T1000 (cell line): ENCODE data around the gene RPLP2.
A peak's percentile ranks its signal among the peaks of the same experiment; 100 is the strongest.

Experiments used
- DNase-seq: peaks from one replicate; lab custom pipeline; 2025; ENCODE audit warnings: mixed read lengths; lab: John Stamatoyannopoulos, UW

RPLP2 gene

DNA sequence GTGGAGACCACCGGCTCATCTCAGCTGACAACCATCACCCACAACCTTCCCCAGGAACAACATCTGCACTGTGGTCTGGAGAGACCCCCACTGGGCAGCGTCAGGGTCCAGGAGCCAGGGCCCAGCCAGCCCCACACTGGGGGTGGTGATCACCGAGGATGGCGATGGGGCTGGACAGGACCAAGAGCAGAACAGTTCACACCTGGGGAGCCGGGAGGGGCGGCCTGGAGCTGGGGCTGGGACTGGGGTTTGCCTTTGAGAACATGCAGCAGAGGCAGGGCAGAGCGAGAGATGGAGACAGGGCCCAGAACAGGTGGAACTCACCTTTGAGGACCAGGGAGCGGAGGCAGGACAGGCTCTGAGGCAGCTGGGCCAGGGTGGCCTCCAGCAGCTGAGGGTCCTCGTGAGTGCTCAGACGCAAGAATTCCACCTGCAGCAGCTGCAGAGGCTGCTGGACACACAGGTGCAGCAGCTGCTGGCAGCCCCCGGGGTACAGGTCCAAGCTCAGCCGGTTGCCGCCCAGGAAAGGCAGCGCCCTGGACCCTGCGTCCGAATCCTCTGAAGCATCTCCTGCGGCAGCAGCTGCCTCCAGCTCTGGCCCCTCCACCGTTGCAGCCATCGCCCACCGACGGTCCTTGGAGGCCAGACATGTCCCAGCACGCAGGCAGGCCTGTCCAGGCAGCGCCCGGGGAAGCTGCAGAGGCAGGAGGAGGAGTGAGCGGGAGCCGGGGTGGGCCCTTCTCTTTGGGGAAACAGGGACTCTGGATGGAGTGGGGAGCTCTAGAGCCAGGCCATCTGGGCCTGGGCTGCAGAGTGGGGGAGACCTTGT, 5.8 kb upstream of the RPLP2 start:
- DNase-seq: no peak

DNA sequence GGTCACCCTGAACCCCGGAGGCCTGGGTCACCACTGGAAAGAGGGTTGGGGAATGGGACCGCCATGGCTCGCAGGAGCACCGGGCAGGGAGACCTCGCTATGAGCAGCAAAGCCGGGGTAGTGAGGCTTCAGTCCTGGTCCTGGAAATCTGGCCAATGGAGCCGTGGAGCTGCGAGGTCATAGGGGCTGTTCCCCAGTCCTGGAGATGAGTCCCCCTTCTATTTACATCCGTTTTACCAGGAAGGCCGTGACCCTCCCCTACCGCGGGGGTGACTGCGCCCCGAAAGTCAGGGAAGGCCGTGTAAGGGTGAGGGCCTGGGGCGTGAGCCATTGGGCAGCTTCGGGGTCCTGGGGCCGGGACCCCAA, 5.2 kb upstream of the RPLP2 start:
- DNase-seq: no peak

DNA sequence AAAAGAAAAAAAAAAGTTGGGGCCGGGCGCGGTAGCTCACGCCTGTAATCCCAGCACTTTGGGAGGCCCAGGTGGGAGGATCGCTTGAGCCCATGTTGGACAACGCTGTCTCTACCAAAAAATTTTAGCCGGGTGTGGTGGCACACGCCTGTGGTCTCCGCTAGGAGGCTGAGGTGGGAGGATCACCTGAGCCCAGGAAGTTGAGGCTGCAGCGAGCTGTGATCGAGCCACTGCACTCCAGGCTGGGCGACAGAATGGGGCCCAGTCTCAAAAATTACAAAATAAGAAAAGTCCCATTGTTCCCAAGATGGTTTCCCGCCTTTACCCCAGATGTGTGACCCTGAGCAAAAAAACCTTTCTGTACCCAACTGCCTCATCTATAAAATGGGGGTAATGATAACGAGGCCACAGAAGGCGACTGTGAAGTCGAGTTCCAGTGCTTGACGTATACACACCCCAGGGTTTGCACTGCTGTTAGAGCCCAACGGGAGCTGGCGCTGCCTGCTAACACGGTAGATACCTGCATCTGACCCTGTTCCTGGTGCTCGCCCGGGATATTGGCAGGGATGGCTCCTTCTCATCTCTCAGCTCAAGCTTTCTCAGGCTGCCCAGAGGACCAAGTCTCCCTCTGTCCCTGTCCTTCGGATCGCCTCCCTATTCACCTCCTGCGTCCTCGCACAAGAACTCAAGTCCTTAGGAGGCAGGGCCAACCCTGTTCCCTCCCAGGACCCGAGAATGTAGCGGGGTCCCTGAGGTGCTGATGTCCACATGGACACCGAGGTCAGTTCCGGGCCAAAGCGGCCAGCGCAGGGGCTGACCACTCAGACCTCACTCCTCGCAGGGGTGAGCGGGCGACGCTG, 1.1 kb upstream of the RPLP2 start:
- no peak for DNase-seq

DNA sequence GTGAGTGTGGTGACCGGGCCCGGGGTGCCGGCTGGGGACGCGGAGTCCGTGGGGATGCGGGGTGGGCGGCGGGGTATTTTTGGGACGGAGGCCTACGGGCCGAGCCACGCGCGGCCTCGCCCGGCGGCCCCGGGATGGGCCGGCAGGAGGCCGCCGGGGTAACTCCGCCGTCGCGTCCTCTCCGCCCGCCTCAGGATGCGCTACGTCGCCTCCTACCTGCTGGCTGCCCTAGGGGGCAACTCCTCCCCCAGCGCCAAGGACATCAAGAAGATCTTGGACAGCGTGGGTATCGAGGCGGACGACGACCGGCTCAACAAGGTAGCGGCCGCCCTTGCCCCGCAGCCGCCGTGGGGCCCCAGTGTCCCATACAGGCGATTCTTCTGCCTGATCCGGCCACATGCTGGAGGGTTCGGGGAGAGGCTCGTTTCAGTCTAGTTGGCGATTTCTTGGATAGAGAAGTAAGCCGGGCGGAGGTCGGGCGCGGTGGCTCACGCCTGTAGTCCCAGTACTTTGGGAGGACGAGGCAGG, 337 bp downstream of the RPLP2 start:
- DNase-seq: no peak

DNA sequence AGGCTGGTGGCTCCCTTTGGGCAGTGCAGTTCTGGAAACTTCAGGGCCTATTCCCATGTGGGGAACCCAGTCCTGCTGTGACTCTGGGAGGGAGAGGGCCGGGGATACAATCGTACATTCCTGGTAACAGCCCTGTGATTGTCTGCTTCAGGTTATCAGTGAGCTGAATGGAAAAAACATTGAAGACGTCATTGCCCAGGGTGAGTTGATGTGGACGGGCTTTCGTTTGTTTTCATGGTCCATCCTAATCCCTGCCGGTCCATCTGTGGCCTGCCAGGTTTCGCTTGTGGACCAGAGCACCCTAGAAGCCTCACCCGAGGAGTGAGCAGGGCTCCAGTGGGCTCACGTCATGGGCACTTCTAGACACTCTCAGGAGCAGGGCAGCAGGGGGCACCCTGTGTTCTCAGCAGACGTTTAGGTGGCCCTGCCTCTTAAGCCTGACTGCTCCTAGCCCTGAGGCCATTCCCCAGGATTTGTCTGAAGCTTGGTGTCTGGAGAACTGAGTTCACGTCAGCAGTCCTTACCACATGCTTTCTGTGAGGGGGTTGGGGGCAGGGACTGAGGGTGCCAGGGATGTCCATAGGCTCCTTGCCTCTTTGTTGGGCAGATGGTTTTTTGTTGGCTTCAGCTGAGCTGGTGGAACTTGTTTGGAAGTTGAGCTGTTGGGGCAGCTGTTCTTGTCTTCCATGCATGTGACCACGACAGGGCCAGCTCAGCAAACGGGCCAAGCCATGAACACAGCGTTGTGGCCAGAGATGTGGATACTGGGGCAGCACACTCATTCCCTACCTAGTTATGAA, 1.9 kb downstream of the RPLP2 start:
- DNase-seq: no peak

DNA sequence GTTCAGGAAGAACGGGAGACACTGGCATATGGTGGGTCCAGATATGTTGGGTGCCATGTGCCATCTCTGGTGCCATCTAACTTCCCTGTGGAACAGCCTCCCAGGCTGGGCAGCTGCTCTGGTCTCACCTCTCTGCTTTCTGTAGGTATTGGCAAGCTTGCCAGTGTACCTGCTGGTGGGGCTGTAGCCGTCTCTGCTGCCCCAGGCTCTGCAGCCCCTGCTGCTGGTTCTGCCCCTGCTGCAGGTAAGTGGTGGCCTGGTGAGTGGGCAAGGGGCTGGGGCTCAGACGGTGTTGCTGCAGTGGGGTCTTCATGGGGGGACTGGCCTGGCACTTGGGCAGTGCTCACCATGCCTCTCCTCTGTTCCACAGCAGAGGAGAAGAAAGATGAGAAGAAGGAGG, 2.6 kb downstream of the RPLP2 start:
- DNase-seq: no peak

DNA sequence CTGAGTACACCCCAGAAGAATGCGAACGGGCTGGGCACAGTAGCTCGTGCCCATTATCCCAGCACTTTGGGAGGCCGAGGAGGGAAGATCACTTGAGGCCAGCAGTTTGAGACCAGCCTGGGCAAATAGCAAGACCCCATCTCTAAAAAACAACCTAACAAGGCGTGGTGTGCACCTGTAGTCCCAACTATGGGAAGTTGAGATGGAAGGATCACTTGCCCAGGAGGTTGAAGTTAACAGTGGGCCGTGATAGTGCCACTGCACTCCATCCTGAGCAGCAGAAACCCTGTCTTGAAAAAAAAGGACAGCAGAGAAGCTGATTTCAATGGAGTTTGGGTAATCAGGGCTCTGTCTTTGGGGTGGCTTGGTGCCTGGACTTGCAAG, 3.3 kb downstream of the RPLP2 start:
- DNase-seq: no peak

DNA sequence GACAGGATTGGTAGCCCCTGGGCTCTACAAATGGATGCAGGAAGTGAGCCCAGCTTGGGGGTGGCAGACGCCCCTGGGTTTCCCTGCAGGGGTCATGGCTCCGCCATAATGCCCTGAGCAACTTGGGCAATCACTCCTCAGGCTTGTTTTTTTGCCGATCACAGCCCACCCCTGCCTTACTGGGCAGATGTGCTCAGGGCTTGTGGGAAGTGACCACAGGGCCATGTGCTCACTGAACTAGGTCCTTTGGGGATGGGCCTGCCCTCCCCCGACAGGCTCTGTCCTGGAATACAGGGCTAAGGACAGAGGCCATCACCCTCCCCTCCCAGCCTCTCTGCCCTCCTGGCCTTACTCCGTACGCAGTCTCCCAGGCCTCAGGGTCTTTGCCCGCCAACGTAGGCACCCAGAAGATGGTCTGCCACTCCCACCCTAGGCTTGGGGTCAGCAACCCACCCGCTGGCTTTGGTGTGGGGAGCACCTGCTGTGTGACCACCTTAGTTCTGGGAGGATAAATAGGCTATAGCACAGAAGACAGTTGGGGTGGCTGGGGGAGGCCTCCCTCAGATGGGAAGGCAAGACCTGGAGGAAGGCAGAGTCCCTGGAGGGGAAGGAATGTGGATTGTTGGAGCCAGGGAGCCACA, 3.8 kb downstream of the RPLP2 start:
- no peak for DNase-seq

DNA sequence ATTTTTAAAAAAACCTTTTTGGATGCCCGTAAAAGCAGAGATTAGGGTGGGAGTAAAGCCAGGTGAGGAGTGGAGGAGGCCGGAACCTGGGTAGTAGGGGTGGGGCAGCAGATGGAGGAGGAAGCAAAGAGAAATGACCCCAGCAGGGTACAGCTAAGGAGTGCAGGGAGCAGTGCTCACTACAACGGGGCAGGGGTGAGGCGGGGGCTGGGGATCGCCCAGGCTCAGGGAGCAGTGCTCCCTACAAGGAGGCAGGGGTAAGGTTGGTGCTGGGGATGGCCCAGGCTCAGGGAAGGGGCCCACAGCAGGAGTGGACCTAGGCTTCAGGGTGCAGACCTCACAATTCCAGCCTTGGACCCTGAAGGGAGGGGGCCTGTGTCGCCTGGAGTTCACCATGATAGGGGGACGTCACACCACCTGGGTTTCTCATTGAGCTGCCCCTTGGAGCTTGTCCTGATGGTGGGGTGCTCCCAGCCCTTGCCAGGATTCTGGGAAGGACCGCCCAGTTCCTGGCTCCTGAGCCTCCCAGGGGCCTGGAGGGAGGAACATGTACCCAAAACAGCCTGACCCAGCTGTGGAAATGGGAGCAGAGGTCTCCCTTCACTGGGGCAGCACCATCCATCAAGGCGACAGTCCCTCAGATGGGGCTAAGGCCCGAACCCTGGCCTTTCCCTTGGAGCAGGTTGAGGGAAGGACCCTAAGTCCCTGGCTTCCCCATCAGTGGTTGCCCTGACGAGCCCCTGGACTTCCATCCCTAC, 6.1 kb downstream of the RPLP2 start:
- DNase-seq: no peak

DNA sequence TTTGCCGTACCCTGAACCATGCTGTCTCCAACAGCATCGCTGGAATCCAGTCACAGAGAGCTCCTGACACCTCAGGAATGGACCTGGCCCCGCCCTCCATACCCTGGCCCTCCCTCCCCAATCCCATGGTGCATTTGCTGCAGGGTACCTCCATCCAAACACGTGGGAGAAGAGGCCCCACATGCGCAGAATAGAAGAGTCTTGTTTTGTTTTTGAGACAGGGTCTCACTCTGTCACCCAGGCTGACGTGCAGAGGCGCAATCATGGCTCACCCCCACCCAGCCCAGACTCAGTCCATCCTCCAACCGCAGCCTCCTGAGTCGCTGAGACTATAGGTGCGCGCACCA, 6.6 kb downstream of the RPLP2 start:
- DNase-seq: no peak

DNA sequence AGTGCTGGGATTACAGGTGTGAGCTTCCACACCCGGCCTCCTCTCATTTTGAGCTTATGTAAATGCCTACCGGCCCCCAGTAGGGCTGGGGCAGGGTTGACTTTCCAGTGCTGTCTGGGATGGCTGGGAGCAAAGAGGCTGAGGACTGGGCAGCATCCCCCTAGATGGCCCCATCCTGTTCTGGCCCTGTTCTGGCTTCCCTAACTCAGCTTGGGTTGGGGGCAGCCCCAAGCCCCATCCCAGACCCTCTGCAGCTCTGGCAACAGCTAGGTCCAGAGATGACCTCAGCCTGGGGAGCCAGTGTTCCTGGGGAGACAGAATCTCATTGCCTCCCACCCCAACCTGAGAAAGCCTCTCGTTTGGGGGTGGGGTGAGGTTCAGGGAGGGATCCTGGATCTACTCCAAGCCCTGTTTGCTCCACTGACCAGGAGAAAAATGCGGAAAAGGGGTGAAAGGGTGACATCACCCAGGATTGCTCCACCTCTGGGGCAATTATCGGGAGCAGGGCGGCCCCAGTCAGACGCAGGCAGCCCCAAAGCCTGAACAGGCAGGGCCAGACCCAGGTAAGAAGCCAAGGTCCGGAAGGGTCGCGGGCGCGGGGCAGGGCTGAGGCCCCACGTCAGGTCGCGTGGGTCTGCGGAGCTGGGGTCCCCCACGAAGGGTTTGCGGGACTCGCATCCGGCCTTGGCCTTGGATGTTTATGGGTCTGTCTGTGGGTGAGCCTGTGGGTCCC, 8.8 kb downstream of the RPLP2 start, which contains the start of gene PNPLA2:
PNPLA2 (plus strand) TSS at position 519 of the 733 bp plus-strand sequence. CDS start 805 bp downstream, outside the sequence.
- no peak for DNase-seq

DNA sequence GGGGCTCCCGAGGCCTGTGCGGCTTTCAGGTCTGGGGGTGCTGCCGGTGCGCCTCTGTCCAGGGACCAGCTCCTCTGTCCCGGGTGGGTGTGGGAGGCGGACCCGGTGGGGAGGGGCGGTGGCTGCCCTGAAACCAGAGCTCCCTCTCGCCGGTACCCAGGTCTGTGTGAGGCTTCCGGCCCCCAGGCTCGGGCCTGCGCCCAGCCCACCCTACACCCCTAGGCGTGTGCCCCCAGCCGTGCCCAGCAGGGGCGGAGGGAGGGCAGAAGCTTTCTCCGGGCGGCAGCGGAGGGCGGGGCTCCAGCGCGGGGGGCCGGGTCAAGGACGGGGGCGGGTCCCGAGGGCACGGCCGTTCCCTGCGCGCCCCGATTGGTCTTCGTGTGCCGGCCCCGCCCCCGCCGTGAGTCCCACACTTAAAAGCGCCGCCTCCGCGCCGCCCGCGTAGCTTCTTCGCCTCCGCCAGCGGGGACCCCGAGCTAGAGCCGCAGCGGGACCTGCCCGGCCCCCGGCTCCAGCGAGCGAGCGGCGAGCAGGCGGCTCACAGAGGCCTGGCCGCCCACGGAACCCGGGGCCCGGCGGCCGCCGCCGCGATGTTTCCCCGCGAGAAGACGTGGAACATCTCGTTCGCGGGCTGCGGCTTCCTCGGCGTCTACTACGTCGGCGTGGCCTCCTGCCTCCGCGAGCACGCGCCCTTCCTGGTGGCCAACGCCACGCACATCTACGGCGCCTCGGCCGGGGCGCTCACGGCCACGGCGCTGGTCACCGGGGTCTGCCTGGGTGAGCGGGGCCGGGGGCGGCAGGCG, 9.6 kb downstream of the RPLP2 start:
- DNase-seq: peak; percentile 80

DNA sequence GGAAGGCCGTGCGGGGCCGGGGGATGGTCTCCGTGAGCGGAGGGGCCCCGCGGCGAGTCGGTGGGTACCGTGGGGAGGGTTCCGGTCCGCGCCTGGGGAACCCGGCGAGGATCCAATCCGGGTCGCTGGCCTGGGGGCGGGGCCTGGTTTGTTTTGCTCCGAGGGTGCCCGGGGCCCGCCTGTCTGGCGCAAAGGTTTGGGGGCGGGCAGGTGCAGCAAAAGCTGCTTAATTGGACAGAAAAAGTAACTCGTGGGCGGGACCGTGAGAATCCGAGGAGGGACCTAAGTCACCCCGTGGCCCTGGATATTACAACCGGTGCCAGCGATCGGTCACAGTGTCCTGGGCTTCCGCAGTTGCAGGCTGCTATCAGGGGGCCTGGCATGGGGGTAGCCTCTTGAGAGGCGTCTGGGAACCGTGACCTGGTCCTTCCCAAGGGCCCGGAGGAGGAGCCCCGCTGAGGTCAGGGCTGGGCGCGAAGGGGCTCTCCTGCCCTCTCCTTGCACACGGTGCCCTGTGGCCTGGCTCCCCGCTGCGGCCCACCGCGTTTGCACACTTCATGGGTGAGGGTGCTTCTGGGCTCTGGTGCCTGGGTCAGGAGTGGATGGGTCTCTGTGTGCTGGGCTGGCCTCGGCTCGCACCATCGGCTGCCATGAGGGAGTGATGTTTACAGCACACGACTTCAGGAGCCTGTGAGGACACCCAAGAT, 10.3 kb downstream of the RPLP2 start:
- peak; percentile 44 for DNase-seq

DNA sequence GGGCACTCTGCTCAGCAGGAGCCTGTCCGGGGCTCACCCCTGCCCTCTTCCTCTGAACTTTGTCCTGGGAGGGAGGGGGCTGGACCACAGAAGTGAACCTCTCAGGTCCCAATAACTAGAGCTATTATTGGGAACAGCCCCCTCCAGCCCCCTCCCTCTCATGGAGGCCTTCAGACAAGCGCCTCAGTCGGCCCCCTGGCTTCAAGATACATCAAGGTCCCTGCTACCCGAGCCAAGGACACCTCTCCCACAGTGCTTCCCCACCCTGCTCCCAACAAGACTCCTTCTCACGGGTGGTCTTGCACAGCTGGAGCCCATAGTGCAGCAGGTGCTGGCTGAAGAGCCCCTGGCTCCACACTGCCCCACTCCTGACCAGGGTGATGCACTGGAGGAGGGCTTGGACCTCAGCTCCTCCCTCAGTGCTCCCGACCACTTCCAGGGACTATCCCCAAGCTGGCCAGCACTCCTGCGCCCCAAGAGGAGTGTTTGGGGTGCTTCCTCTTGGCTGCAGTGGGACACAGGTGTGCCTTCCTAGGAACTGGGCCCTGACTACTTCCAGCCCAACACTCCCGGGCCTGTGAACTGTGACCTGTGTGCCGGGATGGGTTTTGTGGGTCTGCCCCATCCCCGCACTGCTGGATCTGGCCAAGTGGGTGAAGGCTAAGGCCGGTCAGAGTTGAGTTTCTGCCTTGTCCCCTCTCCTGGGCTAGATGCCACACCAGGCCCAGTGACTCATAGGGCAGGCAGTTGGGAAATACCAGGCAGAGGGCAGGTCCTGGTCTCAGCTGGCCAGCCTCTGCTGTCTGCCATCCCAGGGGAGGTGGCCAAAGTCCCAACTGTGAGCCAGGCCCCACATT, 11.1 kb downstream of the RPLP2 start:
- no peak for DNase-seq

DNA sequence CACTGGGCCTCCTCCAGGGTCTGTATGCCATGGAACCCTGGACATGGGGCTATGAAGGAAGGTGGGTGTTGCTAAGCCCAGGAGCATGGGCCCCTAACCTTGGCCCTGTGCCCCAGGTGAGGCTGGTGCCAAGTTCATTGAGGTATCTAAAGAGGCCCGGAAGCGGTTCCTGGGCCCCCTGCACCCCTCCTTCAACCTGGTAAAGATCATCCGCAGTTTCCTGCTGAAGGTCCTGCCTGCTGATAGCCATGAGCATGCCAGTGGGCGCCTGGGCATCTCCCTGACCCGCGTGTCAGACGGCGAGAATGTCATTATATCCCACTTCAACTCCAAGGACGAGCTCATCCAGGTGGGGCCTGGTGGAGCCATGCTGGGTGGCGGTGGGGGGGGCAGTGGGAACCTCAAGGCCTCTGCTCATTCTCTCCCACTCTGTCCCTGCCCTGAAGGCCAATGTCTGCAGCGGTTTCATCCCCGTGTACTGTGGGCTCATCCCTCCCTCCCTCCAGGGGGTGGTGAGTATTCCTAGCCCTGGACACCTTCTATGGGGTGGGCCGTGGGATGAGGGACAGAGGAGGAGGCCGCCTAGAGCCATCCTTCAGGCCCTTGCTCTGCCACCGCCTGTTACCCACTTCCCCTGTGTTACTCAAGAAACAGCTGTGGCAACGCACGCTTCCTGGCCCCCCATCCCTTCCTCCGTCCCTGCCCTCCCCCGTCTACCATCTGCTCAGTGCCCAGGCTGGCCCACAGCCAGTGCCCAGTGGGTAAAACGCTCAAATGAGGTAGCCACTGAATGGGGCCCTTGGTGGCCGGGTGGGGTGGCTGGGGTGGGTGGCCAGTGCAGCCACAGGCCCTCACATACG, 12.0 kb downstream of the RPLP2 start:
- no peak for DNase-seq

DNA sequence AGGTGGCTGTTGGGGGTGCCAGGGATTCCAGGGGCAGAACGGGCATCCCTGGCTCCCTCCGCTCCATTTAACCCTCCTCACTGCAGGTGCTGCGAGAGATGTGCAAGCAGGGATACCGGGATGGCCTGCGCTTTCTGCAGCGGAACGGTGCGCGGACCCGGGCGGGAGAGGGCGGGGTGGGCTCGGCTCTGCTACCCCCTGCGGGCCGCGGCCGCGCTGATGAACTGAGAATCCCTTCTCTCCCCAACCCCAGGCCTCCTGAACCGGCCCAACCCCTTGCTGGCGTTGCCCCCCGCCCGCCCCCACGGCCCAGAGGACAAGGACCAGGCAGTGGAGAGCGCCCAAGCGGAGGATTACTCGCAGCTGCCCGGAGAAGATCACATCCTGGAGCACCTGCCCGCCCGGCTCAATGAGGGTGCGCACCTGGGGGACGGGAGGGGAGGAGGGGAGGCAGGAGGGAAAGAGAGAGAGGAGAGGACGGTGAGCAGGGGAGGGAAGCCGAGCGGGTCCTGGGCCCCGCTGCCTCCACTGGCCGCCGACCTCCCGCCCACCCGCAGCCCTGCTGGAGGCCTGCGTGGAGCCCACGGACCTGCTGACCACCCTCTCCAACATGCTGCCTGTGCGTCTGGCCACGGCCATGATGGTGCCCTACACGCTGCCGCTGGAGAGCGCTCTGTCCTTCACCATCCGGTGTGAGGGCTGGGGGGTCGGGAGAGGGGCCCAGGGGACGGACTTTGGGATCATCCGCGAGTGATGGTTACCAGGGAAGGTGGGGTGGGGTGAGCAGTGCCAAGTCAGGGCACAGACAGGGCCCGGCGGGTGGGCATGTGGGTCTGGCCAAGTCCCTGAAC, 13.9 kb downstream of the RPLP2 start:
- no peak for DNase-seq
